Muscle of arm (tissue), 12 donors: ENCODE measurements around the gene TMEM208. TPM values are rescaled to one million over a fixed set of nuclear protein-coding genes. Genes with fewer than 3 reads are reported as not detected.
A peak's percentile ranks its signal among the peaks of the same experiment; 100 is the strongest.

Experiments
- DNase-seq: peaks from one replicate; pipeline ENCODE4 v3.0.0-alpha.2; 2013
- polyA plus RNA-seq, 12 donors: library from polyadenylated mRNA; unstranded; fragments of 120-200 nt; gene quantifications; one replicate each; pipeline ENCODE4 v1.2.1, GENCODE V29; 2013; ENCODE audit not compliant: insufficient read length in 12 of 12

Gene TMEM208
- polyA plus RNA-seq, 12 donors: 15.1 to 23.7 (median 18.1) TPM; not detected in 1

GRCh38 chr16:67190448-67191399, 36.2 kb upstream of the TMEM208 start:
- no peak for DNase-seq

GRCh38 chr16:67191411-67191994, 35.4 kb upstream of the TMEM208 start:
- no peak for DNase-seq

GRCh38 chr16:67191995-67192681, 34.8 kb upstream of the TMEM208 start, which contains the start of gene E2F4:
TSS of gene E2F4 (plus strand) at chr16:67192155. CDS start at chr16:67192228, 73 bp downstream.
- peak; percentile 91 for DNase-seq

- DNase-seq: no peak
These were observed 34.1 kb upstream of the TMEM208 start for GRCh38 chr16:67192781-67193361.

GRCh38 chr16:67193536-67193935, 33.4 kb upstream of the TMEM208 start:
- DNase-seq: no peak

GRCh38 chr16:67194260-67194659, 32.7 kb upstream of the TMEM208 start:
- DNase-seq: no peak

- no peak for DNase-seq
These were observed 31.3 kb upstream of the TMEM208 start for GRCh38 chr16:67195676-67196075.

GRCh38 chr16:67196881-67197280, 30.0 kb upstream of the TMEM208 start:
- DNase-seq: no peak

- no peak for DNase-seq
These were observed 29.2 kb upstream of the TMEM208 start for GRCh38 chr16:67197704-67198103.

- DNase-seq: no peak
These were observed 28.6 kb upstream of the TMEM208 start for GRCh38 chr16:67198238-67198734.

- DNase-seq: no peak
These were observed 27.7 kb upstream of the TMEM208 start, which contains the start of gene ELMO3 for GRCh38 chr16:67199011-67199807. TSS of gene ELMO3 (plus strand) at chr16:67199131. CDS start at chr16:67199327, 196 bp downstream.

GRCh38 chr16:67199808-67200198, 27.1 kb upstream of the TMEM208 start:
- DNase-seq: no peak

GRCh38 chr16:67200491-67200890, 26.4 kb upstream of the TMEM208 start:
- DNase-seq: no peak

GRCh38 chr16:67201411-67202345, 25.3 kb upstream of the TMEM208 start:
- no peak for DNase-seq

GRCh38 chr16:67202426-67202825, 24.5 kb upstream of the TMEM208 start:
- no peak for DNase-seq

- no peak for DNase-seq
These were observed 23.9 kb upstream of the TMEM208 start for GRCh38 chr16:67202956-67203493.

- DNase-seq: no peak
These were observed 22.9 kb upstream of the TMEM208 start for GRCh38 chr16:67204076-67204475.

GRCh38 chr16:67206129-67206837, 20.6 kb upstream of the TMEM208 start:
- DNase-seq: no peak

- DNase-seq: no peak
These were observed 20.1 kb upstream of the TMEM208 start for GRCh38 chr16:67206838-67207248.
